ENCODE measurements around the gene CAMK2N1. TPM values are rescaled to one million over a fixed set of nuclear protein-coding genes. Genes with fewer than 3 reads are reported as not detected.

The CAMK2N1 gene
- total RNA-seq, 6 experiments from 2014 or later, result 40.3 to 57.8 (median 42.6) TPM

GRCh38 chr1:20447794-20448193 is 38.2 kb downstream of the CAMK2N1 start:
- Mint-ChIP-seq H3K36me3 (ENCODE audit: low read depth) (no peaks in the 10 kb centered on the region), H3K27me3 (ENCODE audit: insufficient read depth) (peaks cover 16% of the 10 kb centered on the region), H3K4me3 (no peak overlapping the region), H3K4me1 (ENCODE audit: low read depth) (peaks cover 21% of the 10 kb centered on the region), H3K27ac (no peak overlapping the region), H3K9me3 (no peaks in the 10 kb centered on the region)
- DNase-seq, result no peak
- TF ChIP-seq CTCF (IDR thresholded peaks at IDR 0.05), result no peak

- Mint-ChIP-seq H3K9me3 (no peaks in the 10 kb centered on the region), H3K4me1 (ENCODE audit: low read depth) (peaks cover 25% of the 10 kb centered on the region), H3K4me3 (no peak overlapping the region), H3K36me3 (ENCODE audit: low read depth) (no peaks in the 10 kb centered on the region), H3K27ac (no peak overlapping the region), H3K27me3 (ENCODE audit: insufficient read depth) (peaks cover 24% of the 10 kb centered on the region)
- no peak for DNase-seq
- TF ChIP-seq CTCF (IDR thresholded peaks at IDR 0.05), result no peak
Measured at GRCh38 chr1:20446796-20447195, 39.2 kb downstream of the CAMK2N1 start.

- no peak overlapping the region for H3K27ac Mint-ChIP-seq
- H3K4me3 Mint-ChIP-seq, result no peak overlapping the region
- peaks cover 25% of the 10 kb centered on the region for H3K4me1 Mint-ChIP-seq (ENCODE audit: low read depth)
- H3K27me3 Mint-ChIP-seq (ENCODE audit: insufficient read depth), result peaks cover 25% of the 10 kb centered on the region
- no peak for DNase-seq
- no peak for TF ChIP-seq CTCF (IDR thresholded peaks at IDR 0.05)
- no peaks in the 10 kb centered on the region for H3K9me3 Mint-ChIP-seq
- no peaks in the 10 kb centered on the region for H3K36me3 Mint-ChIP-seq (ENCODE audit: low read depth)
Measured at GRCh38 chr1:20445956-20446355, 40.1 kb downstream of the CAMK2N1 start.

GRCh38 chr1:20443703-20444586 is 42.1 kb downstream of the CAMK2N1 start:
- no peak overlapping the region for H3K27ac Mint-ChIP-seq
- no peak for DNase-seq
- peaks cover 18% of the 10 kb centered on the region for H3K4me1 Mint-ChIP-seq (ENCODE audit: low read depth)
- H3K36me3 Mint-ChIP-seq (ENCODE audit: low read depth), result no peaks in the 10 kb centered on the region
- H3K4me3 Mint-ChIP-seq, result no peak overlapping the region
- peaks cover 17% of the 10 kb centered on the region for H3K27me3 Mint-ChIP-seq (ENCODE audit: insufficient read depth)
- TF ChIP-seq CTCF (IDR thresholded peaks at IDR 0.05), result no peak
- no peaks in the 10 kb centered on the region for H3K9me3 Mint-ChIP-seq

- peak; percentile 63 for DNase-seq
- TF ChIP-seq CTCF (IDR thresholded peaks at IDR 0.05), result no peak
- H3K4me3 Mint-ChIP-seq, result no peak overlapping the region
- peaks cover 26% of the 10 kb centered on the region for H3K27me3 Mint-ChIP-seq (ENCODE audit: insufficient read depth)
- no peaks in the 10 kb centered on the region for H3K36me3 Mint-ChIP-seq (ENCODE audit: low read depth)
- H3K27ac Mint-ChIP-seq, result no peak overlapping the region
- H3K4me1 Mint-ChIP-seq (ENCODE audit: low read depth), result peaks cover 18% of the 10 kb centered on the region
- H3K9me3 Mint-ChIP-seq, result no peaks in the 10 kb centered on the region
Measured at GRCh38 chr1:20442920-20443625, 42.9 kb downstream of the CAMK2N1 start.
